DND-41 (cell line): ENCODE results near the gene NR3C1.

ENCODE experiments used
- ATAC-seq: fragments of 200-7000 bp; cut with Tn5 transposase; 3 replicates; pipeline ENCODE4 v1.9.1; 2021; ENCODE audit warnings: low read depth; ENCODE audit not compliant: insufficient read depth
- DNase-seq: peaks from one replicate; pipeline ENCODE4 v3.0.0-alpha.2; 2020
- H2AFZ ChIP-seq: 2 replicates; pipeline ENCODE4 v1.6.0; 2012; ENCODE audit warnings: low read depth, low read length
- H3K27ac ChIP-seq: 2 replicates; pipeline ENCODE4 v1.5.1; 2012; ENCODE audit warnings: low read length, inconsistent platforms
- H3K27me3 ChIP-seq: fragments of 200-600 bp; sonication (generic); 2 replicates; pipeline ENCODE4 v1.6.0; 2012; ENCODE audit warnings: low read length, mild to moderate bottlenecking, inconsistent platforms; ENCODE audit not compliant: insufficient read depth, poor library complexity
- H3K36me3 ChIP-seq: 2 replicates; pipeline ENCODE4 v1.5.1; 2012; ENCODE audit warnings: low read length, inconsistent platforms; ENCODE audit not compliant: insufficient read depth
- H3K4me1 ChIP-seq: 2 replicates; pipeline ENCODE4 v1.5.1; 2012; ENCODE audit warnings: mild to moderate bottlenecking, low read length; ENCODE audit not compliant: insufficient read depth
- H3K4me2 ChIP-seq: 2 replicates; pipeline ENCODE4 v1.6.0; 2012; ENCODE audit warnings: mild to moderate bottlenecking, moderate library complexity, low read length, inconsistent platforms; ENCODE audit not compliant: insufficient read depth
- H3K4me3 ChIP-seq, 2 experiments: fragments of 200-600 bp in 1 of 2; shearing (Covaris generic) in 1 of 2; 2 replicates each; pipeline ENCODE4 v1.5.1; 2012 to 2016; ENCODE audit warnings: inconsistent platforms in 2 of 2, low read length in 2 of 2, mild to moderate bottlenecking in 2 of 2, low read depth in 1 of 2, moderate library complexity in 1 of 2
- H3K79me2 ChIP-seq: 2 replicates; pipeline ENCODE4 v1.6.0; 2012; ENCODE audit warnings: low read length, inconsistent platforms; ENCODE audit not compliant: insufficient read depth
- H3K9ac ChIP-seq: 2 replicates; pipeline ENCODE4 v1.6.0; 2012; ENCODE audit warnings: low read depth, mild to moderate bottlenecking, inconsistent platforms, low read length, moderate library complexity
- H3K9me3 ChIP-seq: 2 replicates; pipeline ENCODE4 v1.5.1; 2012; ENCODE audit warnings: low read length, moderate library complexity, mild to moderate bottlenecking, inconsistent platforms; ENCODE audit not compliant: insufficient read depth, severe bottlenecking
- H4K20me1 ChIP-seq: 2 replicates; pipeline ENCODE4 v1.6.0; 2012; ENCODE audit warnings: low read length; ENCODE audit not compliant: insufficient read depth
- EZH2 ChIP-seq: IDR thresholded peaks from 3 replicates; pipeline ENCODE4 v1.6.1; 2012; ENCODE audit warnings: borderline replicate concordance, low read depth, mild to moderate bottlenecking, moderate library complexity, low read length, inconsistent platforms; ENCODE audit not compliant: severe bottlenecking
- TF ChIP-seq, protein P1 (sequence below): IDR thresholded peaks from 2 replicates; pipeline ENCODE4 v1.5.1; 2012; ENCODE audit warnings: borderline replicate concordance, low read length, moderate library complexity, mild to moderate bottlenecking; ENCODE audit not compliant: poor library complexity, severe bottlenecking; ENCODE audit errors: extremely low read depth

NR3C1 gene

DNA sequence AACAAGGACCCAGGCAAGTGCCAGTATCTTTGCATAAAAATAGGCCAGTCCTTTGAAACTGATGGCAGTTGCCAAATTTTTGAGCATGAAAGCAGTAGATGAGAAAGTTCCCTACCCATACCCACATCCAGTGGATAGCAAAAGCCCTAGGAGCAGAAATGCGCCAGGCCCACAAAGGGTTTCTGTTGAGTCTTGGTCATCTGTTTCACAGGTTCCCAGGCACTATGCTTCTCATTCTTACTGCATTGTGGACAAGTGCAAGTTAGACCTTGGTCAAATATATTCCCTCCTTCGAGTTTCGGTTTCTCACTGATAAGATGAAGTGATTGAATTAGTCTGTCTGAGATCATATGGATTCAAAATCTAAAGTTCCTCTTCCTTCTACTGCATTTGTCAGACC is 152.3 kb downstream of the NR3C1 start:
- Histone ChIP-seq H3K4me1 (no peaks in the 10 kb centered on the region), H3K4me2 (no peak overlapping the region), H3K9ac (no peak overlapping the region), H3K27me3 (no peaks in the 10 kb centered on the region), H4K20me1 (no peaks in the 10 kb centered on the region), H3K4me3 (no peak overlapping the region), H3K27ac (no peak overlapping the region), H3K9me3 (peaks cover 1% of the 10 kb centered on the region), H3K36me3 (no peaks in the 10 kb centered on the region), H2AFZ (no peak overlapping the region), H3K79me2 (no peaks in the 10 kb centered on the region)
- ATAC-seq = no peak
- DNase-seq = no peak
- TF ChIP-seq, protein P1, sequence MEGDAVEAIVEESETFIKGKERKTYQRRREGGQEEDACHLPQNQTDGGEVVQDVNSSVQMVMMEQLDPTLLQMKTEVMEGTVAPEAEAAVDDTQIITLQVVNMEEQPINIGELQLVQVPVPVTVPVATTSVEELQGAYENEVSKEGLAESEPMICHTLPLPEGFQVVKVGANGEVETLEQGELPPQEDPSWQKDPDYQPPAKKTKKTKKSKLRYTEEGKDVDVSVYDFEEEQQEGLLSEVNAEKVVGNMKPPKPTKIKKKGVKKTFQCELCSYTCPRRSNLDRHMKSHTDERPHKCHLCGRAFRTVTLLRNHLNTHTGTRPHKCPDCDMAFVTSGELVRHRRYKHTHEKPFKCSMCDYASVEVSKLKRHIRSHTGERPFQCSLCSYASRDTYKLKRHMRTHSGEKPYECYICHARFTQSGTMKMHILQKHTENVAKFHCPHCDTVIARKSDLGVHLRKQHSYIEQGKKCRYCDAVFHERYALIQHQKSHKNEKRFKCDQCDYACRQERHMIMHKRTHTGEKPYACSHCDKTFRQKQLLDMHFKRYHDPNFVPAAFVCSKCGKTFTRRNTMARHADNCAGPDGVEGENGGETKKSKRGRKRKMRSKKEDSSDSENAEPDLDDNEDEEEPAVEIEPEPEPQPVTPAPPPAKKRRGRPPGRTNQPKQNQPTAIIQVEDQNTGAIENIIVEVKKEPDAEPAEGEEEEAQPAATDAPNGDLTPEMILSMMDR = no peak
- no peak for TF ChIP-seq EZH2

- no peak overlapping the region for H2AFZ ChIP-seq
- no peak overlapping the region for H3K27ac ChIP-seq
- no peak overlapping the region for H3K4me2 ChIP-seq
- no peak overlapping the region for H3K9ac ChIP-seq
- no peak overlapping the region for H3K4me3 ChIP-seq
- no peaks in the 10 kb centered on the region for H3K4me1 ChIP-seq
- no peaks in the 10 kb centered on the region for H3K36me3 ChIP-seq
- peaks cover 5% of the 10 kb centered on the region for H3K9me3 ChIP-seq
- ATAC-seq = no peak
- H3K27me3 ChIP-seq = no peaks in the 10 kb centered on the region
- no peaks in the 10 kb centered on the region for H4K20me1 ChIP-seq
- H3K79me2 ChIP-seq = no peaks in the 10 kb centered on the region
- no peak for DNase-seq
- TF ChIP-seq, protein P1 = no peak
Measured at GRCh38 chr5:143249851-143250250, 153.6 kb downstream of the NR3C1 start.

DNA sequence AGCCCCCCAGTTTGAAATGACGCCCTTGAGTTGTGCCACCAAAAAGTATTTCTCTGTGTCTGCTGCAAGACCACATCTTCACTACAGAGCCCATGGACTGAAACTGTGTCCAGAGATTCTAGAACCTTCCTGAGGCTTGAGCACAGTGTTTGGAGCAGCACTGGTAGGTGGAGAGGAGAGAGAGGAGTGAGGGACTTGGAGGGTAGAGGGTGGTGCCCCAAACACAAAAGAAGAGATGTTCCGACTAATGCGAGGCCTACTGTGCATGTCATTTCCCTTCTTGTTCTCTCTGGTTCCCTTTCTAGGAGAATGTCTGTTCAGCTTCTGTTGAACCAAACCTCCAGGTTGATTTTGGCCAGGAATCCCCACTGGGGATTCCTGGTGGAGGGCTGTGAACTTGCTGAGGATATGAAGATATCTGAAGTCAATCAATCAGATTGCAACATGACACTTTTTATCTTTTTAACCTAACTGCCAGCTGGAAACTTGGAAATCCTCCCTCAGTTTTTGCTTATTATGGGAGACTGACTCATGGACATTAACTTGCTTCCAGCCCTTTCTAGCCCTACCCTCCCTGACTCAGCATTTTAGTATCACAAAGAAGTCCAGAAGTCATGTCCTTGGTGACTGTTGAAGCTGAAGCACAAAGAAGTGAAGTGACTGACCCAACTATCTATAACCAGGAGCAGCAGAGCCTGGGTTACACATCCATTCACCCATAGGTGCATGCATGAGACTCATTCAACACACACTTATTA is 154.5 kb downstream of the NR3C1 start:
- H3K79me2 ChIP-seq = no peaks in the 10 kb centered on the region
- no peak overlapping the region for H3K27ac ChIP-seq
- H3K27me3 ChIP-seq = no peaks in the 10 kb centered on the region
- H3K4me2 ChIP-seq = no peak overlapping the region
- H4K20me1 ChIP-seq = no peaks in the 10 kb centered on the region
- no peak overlapping the region for H2AFZ ChIP-seq
- TF ChIP-seq, protein P1 = no peak
- no peak for TF ChIP-seq EZH2
- DNase-seq (no peak), ATAC-seq (no peak)
- H3K4me1 ChIP-seq = no peaks in the 10 kb centered on the region
- no peak overlapping the region for H3K4me3 ChIP-seq
- H3K36me3 ChIP-seq = no peaks in the 10 kb centered on the region
- H3K9ac ChIP-seq = no peak overlapping the region
- H3K9me3 ChIP-seq = peaks cover 5% of the 10 kb centered on the region

GRCh38 chr5:143248391-143248790 is 155.1 kb downstream of the NR3C1 start:
- no peak for DNase-seq
- no peaks in the 10 kb centered on the region for H4K20me1 ChIP-seq
- H3K79me2 ChIP-seq = no peaks in the 10 kb centered on the region
- no peaks in the 10 kb centered on the region for H3K27me3 ChIP-seq
- H3K4me1 ChIP-seq = no peaks in the 10 kb centered on the region
- H3K4me2 ChIP-seq = no peak overlapping the region
- no peak overlapping the region for H3K9ac ChIP-seq
- no peak overlapping the region for H2AFZ ChIP-seq
- TF ChIP-seq, protein P1 = no peak
- no peak for TF ChIP-seq EZH2
- H3K27ac ChIP-seq = no peak overlapping the region
- no peaks in the 10 kb centered on the region for H3K36me3 ChIP-seq
- ATAC-seq = no peak
- no peak overlapping the region for H3K4me3 ChIP-seq
- peaks cover 5% of the 10 kb centered on the region for H3K9me3 ChIP-seq
